Nucleus accumbens (tissue), 56 donors: ENCODE data around the gene ENC1.
"Not testable (repeated sequence)": the region's sequence is repeated elsewhere in the genome, so short reads cannot be mapped to it uniquely, and the experiment has no call there.

ENCODE experiments used
- DNase-seq, 56 donors: peaks; one replicate each; lab custom pipeline; 2025; lab: John Stamatoyannopoulos, UW

Gene ENC1

GRCh38 chr5:74640450-74640953 lies at the start of gene ENC1:
Gene ENC1, minus strand, starts transcription at chr5:74640728. Its CDS starts 4,243 bp downstream, at chr5:74636485.
- peak in 54 of 56 donors; percentile 32 to 87 (median 70) for DNase-seq

- no peak for DNase-seq
Measured at GRCh38 chr5:74686962-74687751, 46.6 kb upstream of the ENC1 start.

GRCh38 chr5:74685979-74686631 lies 45.6 kb upstream of the ENC1 start:
- DNase-seq = no peak

- peak in 54 of 56 donors; percentile 31 to 92 (median 74) for DNase-seq
Measured at GRCh38 chr5:74684900-74685851, 44.6 kb upstream of the ENC1 start, which contains the start of gene HEXB. Gene HEXB, plus strand, starts transcription at chr5:74685233. Its CDS starts 28 bp downstream, at chr5:74685261.

- DNase-seq = no peak
Measured at GRCh38 chr5:74679966-74680365, 39.4 kb upstream of the ENC1 start.

GRCh38 chr5:74679300-74679699 lies 38.8 kb upstream of the ENC1 start:
- not testable (repeated sequence) for DNase-seq

GRCh38 chr5:74678123-74678522 lies 37.6 kb upstream of the ENC1 start:
- DNase-seq = not testable (repeated sequence)

- DNase-seq = not testable (repeated sequence)
Measured at GRCh38 chr5:74676466-74676865, 35.9 kb upstream of the ENC1 start.

GRCh38 chr5:74673011-74673790 lies 32.7 kb upstream of the ENC1 start:
- DNase-seq = peak in 45 of 56 donors; percentile 6 to 73 (median 48)

- no peak for DNase-seq
Measured at GRCh38 chr5:74672215-74672877, 31.8 kb upstream of the ENC1 start.

- no peak for DNase-seq
Measured at GRCh38 chr5:74670396-74671038, 30.0 kb upstream of the ENC1 start.

GRCh38 chr5:74669821-74670220 lies 29.3 kb upstream of the ENC1 start:
- no peak for DNase-seq

GRCh38 chr5:74667396-74667795 lies 26.9 kb upstream of the ENC1 start:
- DNase-seq = no peak

GRCh38 chr5:74665816-74666215 lies 25.3 kb upstream of the ENC1 start:
- no peak for DNase-seq

- no peak for DNase-seq
Measured at GRCh38 chr5:74665273-74665672, 24.7 kb upstream of the ENC1 start.

- no peak for DNase-seq
Measured at GRCh38 chr5:74664551-74664950, 24.0 kb upstream of the ENC1 start.

- DNase-seq = no peak
Measured at GRCh38 chr5:74660873-74661272, 20.3 kb upstream of the ENC1 start.

GRCh38 chr5:74660140-74660539 lies 19.6 kb upstream of the ENC1 start:
- no peak for DNase-seq

- DNase-seq = no peak
Measured at GRCh38 chr5:74659172-74659571, 18.6 kb upstream of the ENC1 start.
